Colonic mucosa (tissue), 4 donors: ENCODE results near the gene TAF6L. TPM values are rescaled to one million over a fixed set of nuclear protein-coding genes. Genes with fewer than 3 reads are reported as not detected.

Source experiments
- DNase-seq: peaks from one replicate; pipeline ENCODE4 v3.0.0-alpha.2; 2020
- H3K27ac ChIP-seq: fragments of 200-600 bp; one replicate; pipeline ENCODE4 v1.8.0; 2021
- H3K27me3 ChIP-seq: fragments of 200-600 bp; one replicate; pipeline ENCODE4 v1.8.0; 2021
- H3K36me3 ChIP-seq: fragments of 200-600 bp; one replicate; pipeline ENCODE4 v1.8.0; 2021
- H3K4me1 ChIP-seq: fragments of 200-600 bp; one replicate; pipeline ENCODE4 v1.8.0; 2021; ENCODE audit warnings: mild to moderate bottlenecking
- H3K4me3 ChIP-seq: fragments of 200-600 bp; one replicate; pipeline ENCODE4 v1.8.0; 2021
- H3K9ac ChIP-seq, 2 donors: one replicate each; pipeline ENCODE4 v1.7.0; 2013; ENCODE audit warnings: control low read depth in 2 of 2, low read depth in 2 of 2, low read length in 2 of 2
- H3K9me3 ChIP-seq: fragments of 200-600 bp; one replicate; pipeline ENCODE4 v1.8.0; 2021
- CTCF ChIP-seq: fragments of 200-600 bp; IDR thresholded peaks from one replicate; pipeline ENCODE4 v1.8.0; 2022; ENCODE audit warnings: antibody characterized with exemption, mild to moderate bottlenecking
- intact Hi-C: fragments of 100-400 bp; cut with DNase I; formaldehyde crosslinking; loops from one replicate; pipeline ENCODE4 v1.14.1; 2022
- total RNA-seq, 2 donors: library from RNA; stranded (reverse); fragmentation: NEBNext Ultra II Directional in 1 of 2; extraction: Animal tissue kit (Norgen Biotek cat#: 25700) in 1 of 2; gene quantifications; one replicate each; pipeline ENCODE4 v1.2.1, GENCODE V29; 2021
- donor health status: healthy.
- donor health status: DM: no; HTN: no; CAD: no.
- donor health status: DM: no; HTN: no; CAD: no.

Gene TAF6L
- total RNA-seq, 2 donors from 2014 or later = 15.3 to 26.6 TPM

GRCh38 chr11:62804310-62805075 lies 33.3 kb downstream of the TAF6L start:
- H3K9ac ChIP-seq = peak overlapping the region; percentile 65 to 94
- H3K9me3 ChIP-seq = no peaks in the 10 kb centered on the region
- H3K4me1 ChIP-seq = peaks cover 12% of the 10 kb centered on the region
- H3K4me3 ChIP-seq = peak overlapping the region; percentile 93
- intact Hi-C loops = no loop called here
- H3K27ac ChIP-seq = peak overlapping the region; percentile 90
- H3K36me3 ChIP-seq = peaks cover 12% of the 10 kb centered on the region
- no peak for DNase-seq
- TF ChIP-seq CTCF = no peak
- H3K27me3 ChIP-seq = no peaks in the 10 kb centered on the region

- Histone ChIP-seq H3K27ac (peak within 1 kb of the TSS; percentile 90), H3K4me3 (peak within 1 kb of the TSS; percentile 93), H3K9me3 (no peaks in the 10 kb centered on the region), H3K36me3 (peaks cover 12% of the 10 kb centered on the region), H3K27me3 (no peaks in the 10 kb centered on the region), H3K4me1 (peaks cover 12% of the 10 kb centered on the region), H3K9ac (peak within 1 kb of the TSS; percentile 91 to 94)
- no peak for TF ChIP-seq CTCF
- intact Hi-C loops = no loop called here
- DNase-seq = peak; percentile 96
These were observed 34.1 kb downstream of the TAF6L start, which contains the start of gene NXF1 for GRCh38 chr11:62805076-62805892. TSS of gene NXF1 (minus strand) at chr11:62805440. CDS start at chr11:62805356, 84 bp downstream.

- H3K9ac ChIP-seq = peak overlapping the region in 1 of 2 donors; percentile 91
- peaks cover 9% of the 10 kb centered on the region for H3K36me3 ChIP-seq
- peak overlapping the region; percentile 93 for H3K4me3 ChIP-seq
- no peak for TF ChIP-seq CTCF
- intact Hi-C loops = no loop called here
- H3K4me1 ChIP-seq = peaks cover 12% of the 10 kb centered on the region
- DNase-seq = peak; percentile 25
- H3K9me3 ChIP-seq = no peaks in the 10 kb centered on the region
- peak overlapping the region; percentile 90 for H3K27ac ChIP-seq
- H3K27me3 ChIP-seq = no peaks in the 10 kb centered on the region
These were observed 34.8 kb downstream of the TAF6L start for GRCh38 chr11:62805961-62806441.

GRCh38 chr11:62806611-62807121 lies 35.5 kb downstream of the TAF6L start:
- Histone ChIP-seq H3K9ac (peak overlapping the region; percentile 4 to 31), H3K4me1 (peaks cover 12% of the 10 kb centered on the region), H3K9me3 (no peaks in the 10 kb centered on the region), H3K27ac (peak overlapping the region; percentile 4), H3K27me3 (no peaks in the 10 kb centered on the region), H3K36me3 (peaks cover 4% of the 10 kb centered on the region), H3K4me3 (no peak overlapping the region)
- TF ChIP-seq CTCF = no peak
- intact Hi-C loops = no loop called here
- DNase-seq = no peak

- Histone ChIP-seq H3K9me3 (no peaks in the 10 kb centered on the region), H3K4me3 (no peak overlapping the region), H3K9ac (no peak overlapping the region), H3K4me1 (no peaks in the 10 kb centered on the region), H3K27ac (no peak overlapping the region), H3K36me3 (no peaks in the 10 kb centered on the region), H3K27me3 (no peaks in the 10 kb centered on the region)
- no peak for TF ChIP-seq CTCF
- no peak for DNase-seq
- intact Hi-C loops = no loop called here
These were observed 39.6 kb downstream of the TAF6L start for GRCh38 chr11:62810748-62811147.
